Tibial nerve (tissue), 3 donors: ENCODE data around the gene NCF4.

Experiments used
- CTCF ChIP-seq, 5 experiments: fragments of 200-600 bp in 3 of 5; fragments of 450-650 bp in 2 of 5; sonication (generic) in 3 of 5; IDR thresholded peaks; one replicate each; pipeline ENCODE4 v1.5.1; 2016 to 2019; ENCODE audit warnings: antibody characterized with exemption in 5 of 5, mild to moderate bottlenecking in 3 of 5, moderate library complexity in 2 of 5
- POLR2A ChIP-seq, 2 donors: fragments of 450-650 bp; IDR thresholded peaks; one replicate each; pipeline ENCODE4 v1.6.1; 2017; ENCODE audit warnings: antibody characterized with exemption in 2 of 2, mild to moderate bottlenecking in 2 of 2, moderate library complexity in 2 of 2

- TF ChIP-seq CTCF (IDR thresholded peaks at IDR 0.05) = no peak
- no peak for TF ChIP-seq POLR2A (IDR thresholded peaks at IDR 0.05)
Measured at GRCh38 chr22:36817525-36817848, 43.3 kb upstream of the NCF4 start.
